ENCODE results near the gene ZNF213. TPM values are rescaled to one million over a fixed set of nuclear protein-coding genes. Genes with fewer than 3 reads are reported as not detected.

The ZNF213 gene
- total RNA-seq, 1 experiment from 2014 or later = 5.3 TPM

DNA sequence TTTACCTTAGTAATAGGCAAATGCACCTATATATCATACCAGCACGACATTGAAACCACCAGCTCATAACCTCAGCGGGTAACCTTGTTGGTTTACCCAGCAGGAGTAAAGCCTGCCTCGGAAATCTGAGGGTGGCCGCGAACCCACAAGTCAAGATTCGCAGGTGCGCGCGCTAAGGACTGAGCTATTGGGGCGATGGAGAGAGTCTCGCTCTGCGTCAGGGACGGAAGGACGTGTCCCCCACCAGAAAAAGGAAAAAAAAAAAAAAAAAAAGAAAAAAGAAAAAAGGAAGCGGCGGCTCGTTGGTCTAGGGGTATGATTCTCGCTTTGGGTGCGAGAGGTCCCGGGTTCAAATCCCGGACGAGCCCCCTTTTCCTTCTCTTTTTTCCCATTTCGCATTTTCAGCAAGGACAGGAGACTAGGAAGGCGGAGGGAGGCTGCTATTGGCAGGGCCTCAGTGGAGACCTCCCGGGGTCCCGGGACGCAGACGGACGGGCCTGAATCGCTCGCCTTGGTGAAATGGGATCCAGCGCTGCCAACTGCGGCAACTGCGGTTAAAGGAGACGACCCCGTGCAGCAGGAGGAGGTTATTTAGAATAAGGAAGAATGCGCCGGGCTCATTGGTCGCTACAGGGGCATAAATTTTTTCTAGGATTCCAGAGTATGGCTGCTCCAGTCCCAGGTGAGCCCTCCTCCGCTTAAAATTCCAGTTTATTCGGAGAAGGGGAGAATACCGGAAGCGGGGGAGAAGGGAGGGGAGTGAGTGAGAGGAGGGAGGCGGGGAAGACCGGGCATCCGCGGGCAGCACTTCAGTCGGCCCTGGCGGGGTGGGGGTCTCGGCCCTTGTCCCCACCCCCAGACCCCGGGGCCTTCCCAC, 53.2 kb downstream of the ZNF213 start, which contains the start of gene OR1F1:
TSS of gene OR1F1 (plus strand) at position 407 of the 877 bp plus-strand sequence.
- no peak within 1 kb of the TSS for H3K27ac Mint-ChIP-seq (ENCODE audit: unreplicated experiment)
- H3K4me3 Mint-ChIP-seq (ENCODE audit: unreplicated experiment) = peak within 1 kb of the TSS; percentile 62
- POLR2A ChIA-PET = no interaction called here
- no peaks in the 10 kb centered on the region for H3K4me1 ChIP-seq
- H3K27me3 Mint-ChIP-seq (ENCODE audit: insufficient read depth, unreplicated experiment) = no peaks in the 10 kb centered on the region
- H3K36me3 Mint-ChIP-seq (ENCODE audit: insufficient read depth, unreplicated experiment) = peaks cover 31% of the 10 kb centered on the region
- intact Hi-C loops (cut with micrococcal nuclease; ENCODE audit: unreplicated experiment) = no loop called here
- H3K27me3 ChIP-seq (replicated peaks; ENCODE audit: control insufficient read depth, insufficient read depth, low read length) = no peaks in the 10 kb centered on the region; the same call in 1 of the 2 replicates
- TF ChIP-seq, protein P1, sequence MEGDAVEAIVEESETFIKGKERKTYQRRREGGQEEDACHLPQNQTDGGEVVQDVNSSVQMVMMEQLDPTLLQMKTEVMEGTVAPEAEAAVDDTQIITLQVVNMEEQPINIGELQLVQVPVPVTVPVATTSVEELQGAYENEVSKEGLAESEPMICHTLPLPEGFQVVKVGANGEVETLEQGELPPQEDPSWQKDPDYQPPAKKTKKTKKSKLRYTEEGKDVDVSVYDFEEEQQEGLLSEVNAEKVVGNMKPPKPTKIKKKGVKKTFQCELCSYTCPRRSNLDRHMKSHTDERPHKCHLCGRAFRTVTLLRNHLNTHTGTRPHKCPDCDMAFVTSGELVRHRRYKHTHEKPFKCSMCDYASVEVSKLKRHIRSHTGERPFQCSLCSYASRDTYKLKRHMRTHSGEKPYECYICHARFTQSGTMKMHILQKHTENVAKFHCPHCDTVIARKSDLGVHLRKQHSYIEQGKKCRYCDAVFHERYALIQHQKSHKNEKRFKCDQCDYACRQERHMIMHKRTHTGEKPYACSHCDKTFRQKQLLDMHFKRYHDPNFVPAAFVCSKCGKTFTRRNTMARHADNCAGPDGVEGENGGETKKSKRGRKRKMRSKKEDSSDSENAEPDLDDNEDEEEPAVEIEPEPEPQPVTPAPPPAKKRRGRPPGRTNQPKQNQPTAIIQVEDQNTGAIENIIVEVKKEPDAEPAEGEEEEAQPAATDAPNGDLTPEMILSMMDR (IDR thresholded peaks at IDR 0.05; ENCODE audit: insufficient read depth in 1 of 2, low read depth in 1 of 2, low read length in 1 of 2, severe bottlenecking in 1 of 2, unreplicated experiment in 1 of 2) = no peak
- H3K4me1 Mint-ChIP-seq (ENCODE audit: low read depth, unreplicated experiment) = no peaks in the 10 kb centered on the region
- H3K9me3 ChIP-seq = no peaks in the 10 kb centered on the region
- CTCF ChIA-PET = no interaction called here
- peaks cover 13% of the 10 kb centered on the region for H3K9me3 Mint-ChIP-seq (ENCODE audit: unreplicated experiment)
- no peak for DNase-seq
- peak within 1 kb of the TSS; percentile 25 for H3K4me3 ChIP-seq (ENCODE audit: low read depth, low read length)
- H3K36me3 ChIP-seq (ENCODE audit: control insufficient read depth, insufficient read depth, low read length) = no peaks in the 10 kb centered on the region
- BruUV-seq (replicated peaks) = no TSS peak

DNA sequence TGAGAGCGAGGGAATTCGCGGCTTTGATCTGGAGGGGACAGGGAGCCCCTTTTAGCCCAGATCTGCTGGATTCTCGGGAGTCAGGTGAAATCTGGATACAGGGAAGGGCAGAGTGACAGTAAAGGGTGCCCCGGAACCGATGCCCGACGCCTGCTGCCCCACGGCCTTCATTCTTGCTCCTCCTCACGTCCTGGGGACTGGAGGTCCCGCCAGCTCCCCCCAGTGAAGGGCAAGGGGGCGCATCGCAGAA, 53.8 kb downstream of the ZNF213 start:
- Histone ChIP-seq H3K27me3 (replicated peaks; ENCODE audit: control insufficient read depth, insufficient read depth, low read length) (no peaks in the 10 kb centered on the region; the same call in 1 of the 2 replicates), H3K4me3 (ENCODE audit: low read depth, low read length) (peak overlapping the region; percentile 25), H3K36me3 (ENCODE audit: control insufficient read depth, insufficient read depth, low read length) (no peaks in the 10 kb centered on the region), H3K9me3 (no peaks in the 10 kb centered on the region), H3K4me1 (no peaks in the 10 kb centered on the region)
- Mint-ChIP-seq H3K4me3 (ENCODE audit: unreplicated experiment) (peak overlapping the region; percentile 62), H3K27ac (ENCODE audit: unreplicated experiment) (no peak overlapping the region), H3K27me3 (ENCODE audit: insufficient read depth, unreplicated experiment) (no peaks in the 10 kb centered on the region), H3K9me3 (ENCODE audit: unreplicated experiment) (peaks cover 9% of the 10 kb centered on the region), H3K36me3 (ENCODE audit: insufficient read depth, unreplicated experiment) (peaks cover 30% of the 10 kb centered on the region), H3K4me1 (ENCODE audit: low read depth, unreplicated experiment) (no peaks in the 10 kb centered on the region)
- intact Hi-C loops (cut with micrococcal nuclease; ENCODE audit: unreplicated experiment) = no loop called here
- no peak for DNase-seq
- no TSS peak for BruUV-seq (replicated peaks)
- CTCF ChIA-PET = no interaction called here
- POLR2A ChIA-PET = no interaction called here
- TF ChIP-seq, protein P1 (IDR thresholded peaks at IDR 0.05; ENCODE audit: insufficient read depth in 1 of 2, low read depth in 1 of 2, low read length in 1 of 2, severe bottlenecking in 1 of 2, unreplicated experiment in 1 of 2) = no peak

DNA sequence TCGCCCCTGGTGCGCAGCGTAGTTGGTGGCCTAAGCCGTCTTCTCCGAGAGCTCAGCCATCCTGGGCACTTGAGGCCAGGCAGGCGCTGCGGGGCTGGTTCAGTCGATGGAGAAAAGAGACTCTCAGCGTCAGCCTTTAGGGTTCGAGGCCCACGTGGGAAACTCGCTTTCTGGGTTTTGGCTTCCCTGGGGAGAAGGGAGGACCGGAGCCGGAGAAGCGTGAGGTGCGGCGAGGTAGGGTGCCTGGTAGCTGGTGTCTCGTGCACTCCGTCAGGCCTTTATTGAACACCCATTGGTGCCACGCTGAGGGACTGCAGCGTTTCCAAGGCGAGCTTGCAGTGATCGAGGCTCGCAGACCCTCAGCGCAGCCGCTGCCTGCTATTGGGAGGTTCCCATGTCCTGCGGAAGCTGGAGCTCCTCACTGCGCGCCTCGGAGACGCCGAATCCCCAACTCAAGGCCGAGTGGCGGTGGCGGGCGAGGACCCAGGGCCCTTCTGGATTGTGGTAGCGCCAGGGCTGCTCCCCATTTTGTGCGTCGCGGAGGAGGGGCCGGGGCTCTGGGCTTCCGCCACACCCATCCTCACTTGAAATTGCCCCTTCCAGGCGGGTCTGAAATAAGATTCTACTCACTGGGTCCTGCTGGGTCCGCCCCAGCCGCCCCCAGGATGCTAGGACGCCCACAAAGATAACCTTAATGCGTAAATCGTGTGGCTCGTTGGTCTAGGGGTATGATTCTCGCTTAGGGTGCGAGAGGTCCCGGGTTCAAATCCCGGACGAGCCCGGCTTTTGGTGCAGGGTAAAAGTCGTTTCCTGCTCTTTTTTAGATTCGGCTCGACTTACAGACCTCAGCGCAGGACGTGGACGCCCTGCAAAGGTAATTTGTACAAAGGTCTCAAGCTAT, 54.3 kb downstream of the ZNF213 start:
- H3K4me1 ChIP-seq = no peaks in the 10 kb centered on the region
- BruUV-seq (replicated peaks) = no TSS peak
- TF ChIP-seq, protein P1 (IDR thresholded peaks at IDR 0.05; ENCODE audit: insufficient read depth in 1 of 2, low read depth in 1 of 2, low read length in 1 of 2, severe bottlenecking in 1 of 2, unreplicated experiment in 1 of 2) = no peak
- intact Hi-C loops (cut with micrococcal nuclease; ENCODE audit: unreplicated experiment) = no loop called here
- ChIA-PET CTCF (no interaction called here), POLR2A (no interaction called here)
- H3K36me3 ChIP-seq (ENCODE audit: control insufficient read depth, insufficient read depth, low read length) = no peaks in the 10 kb centered on the region
- Mint-ChIP-seq H3K4me1 (ENCODE audit: low read depth, unreplicated experiment) (no peaks in the 10 kb centered on the region), H3K27ac (ENCODE audit: unreplicated experiment) (no peak overlapping the region), H3K27me3 (ENCODE audit: insufficient read depth, unreplicated experiment) (no peaks in the 10 kb centered on the region), H3K36me3 (ENCODE audit: insufficient read depth, unreplicated experiment) (peaks cover 25% of the 10 kb centered on the region), H3K4me3 (ENCODE audit: unreplicated experiment) (no peak overlapping the region), H3K9me3 (ENCODE audit: unreplicated experiment) (peaks cover 4% of the 10 kb centered on the region)
- DNase-seq = no peak
- H3K27me3 ChIP-seq (replicated peaks; ENCODE audit: control insufficient read depth, insufficient read depth, low read length) = no peaks in the 10 kb centered on the region; the same call in 1 of the 2 replicates
- H3K4me3 ChIP-seq (ENCODE audit: low read depth, low read length) = no peak overlapping the region
- no peaks in the 10 kb centered on the region for H3K9me3 ChIP-seq
